HEK293 (cell line): ENCODE results near the gene RTL5.

Experiments used
- KLF9 ChIP-seq: fragments of 450-650 bp; formaldehyde crosslinking; IDR thresholded peaks from 2 replicates; pipeline ENCODE4 v1.5.1; 2016; ENCODE audit warnings: missing biosample characterization, missing genetic modification characterization, low read depth
- MYNN ChIP-seq: fragments of 450-650 bp; formaldehyde crosslinking; IDR thresholded peaks from 2 replicates; pipeline ENCODE4 v1.5.1; 2016; ENCODE audit warnings: missing biosample characterization, missing genetic modification characterization, borderline replicate concordance
- MZF1 ChIP-seq: fragments of 450-650 bp; formaldehyde crosslinking; IDR thresholded peaks from 2 replicates; pipeline ENCODE4 v1.5.1; 2017; ENCODE audit warnings: missing biosample characterization, missing genetic modification characterization, borderline replicate concordance
- SP2 ChIP-seq: fragments of 450-650 bp; formaldehyde crosslinking; IDR thresholded peaks from 2 replicates; pipeline ENCODE4 v1.5.1; 2016; ENCODE audit warnings: missing biosample characterization, missing genetic modification characterization
- SP3 ChIP-seq: fragments of 450-650 bp; formaldehyde crosslinking; IDR thresholded peaks from 2 replicates; pipeline ENCODE4 v1.5.1; 2016; ENCODE audit warnings: missing biosample characterization, missing genetic modification characterization
- TSHZ1 ChIP-seq: fragments of 450-650 bp; formaldehyde crosslinking; IDR thresholded peaks from 2 replicates; pipeline ENCODE4 v1.5.1; 2016; ENCODE audit warnings: missing biosample characterization, missing genetic modification characterization, borderline replicate concordance
- ZBTB10 ChIP-seq: fragments of 450-650 bp; formaldehyde crosslinking; IDR thresholded peaks from 2 replicates; pipeline ENCODE4 v1.5.1; 2016; ENCODE audit warnings: missing biosample characterization, missing genetic modification characterization
- ZNF114 ChIP-seq: fragments of 450-650 bp; formaldehyde crosslinking; IDR thresholded peaks from 2 replicates; pipeline ENCODE4 v1.5.0; 2017; ENCODE audit warnings: missing biosample characterization, missing genetic modification characterization
- ZNF169 ChIP-seq: fragments of 450-650 bp; formaldehyde crosslinking; IDR thresholded peaks from 2 replicates; pipeline ENCODE4 v1.5.1; 2016; ENCODE audit warnings: missing biosample characterization, missing genetic modification characterization
- ZNF211 ChIP-seq: fragments of 450-650 bp; formaldehyde crosslinking; IDR thresholded peaks from 2 replicates; pipeline ENCODE4 v1.5.1; 2016; ENCODE audit warnings: low read depth, missing biosample characterization, missing genetic modification characterization
- ZNF274 ChIP-seq, 2 experiments: fragments of 200-500 bp in 1 of 2; fragments of 450-650 bp in 1 of 2; sonication (Bioruptor generic) in 1 of 2; formaldehyde crosslinking in 1 of 2; IDR thresholded peaks; 2 replicates each; pipeline versions ENCODE4 v1.5.1 to v1.6.1; 2014 to 2016; ENCODE audit warnings: borderline replicate concordance in 1 of 2, inconsistent platforms in 1 of 2, low read length in 1 of 2, missing biosample characterization in 1 of 2, missing genetic modification characterization in 1 of 2
- ZNF354C ChIP-seq: fragments of 450-650 bp; formaldehyde crosslinking; IDR thresholded peaks from 2 replicates; pipeline ENCODE4 v1.5.1; 2016; ENCODE audit warnings: missing biosample characterization, missing genetic modification characterization, low read depth, borderline replicate concordance
- ZNF423 ChIP-seq: fragments of 450-650 bp; formaldehyde crosslinking; IDR thresholded peaks from 2 replicates; pipeline ENCODE4 v1.5.1; 2016; ENCODE audit warnings: missing biosample characterization, missing genetic modification characterization
- ZNF426 ChIP-seq: fragments of 450-650 bp; formaldehyde crosslinking; IDR thresholded peaks from 2 replicates; pipeline ENCODE4 v1.5.1; 2017; ENCODE audit warnings: missing biosample characterization, missing genetic modification characterization, mild to moderate bottlenecking, inconsistent platforms, moderate library complexity
- ZNF549 ChIP-seq: fragments of 450-650 bp; IDR thresholded peaks from 2 replicates; pipeline ENCODE4 v1.5.1; 2018; ENCODE audit warnings: missing biosample characterization, missing genetic modification characterization, mild to moderate bottlenecking, inconsistent platforms, moderate library complexity
- ZNF555 ChIP-seq: fragments of 450-650 bp; formaldehyde crosslinking; conservative IDR thresholded peaks from 2 replicates; pipeline ENCODE4 v1.5.1; 2017; ENCODE audit warnings: missing biosample characterization, mild to moderate bottlenecking, missing genetic modification characterization, inconsistent platforms
- ZNF561 ChIP-seq: fragments of 450-650 bp; IDR thresholded peaks from 2 replicates; pipeline ENCODE4 v1.5.1; 2018; ENCODE audit warnings: missing biosample characterization, missing genetic modification characterization, borderline replicate concordance
- ZNF610 ChIP-seq: fragments of 450-650 bp; formaldehyde crosslinking; IDR thresholded peaks from 2 replicates; pipeline ENCODE4 v1.5.1; 2016; ENCODE audit warnings: missing biosample characterization, missing genetic modification characterization, borderline replicate concordance
- ZNF639 ChIP-seq: fragments of 450-650 bp; formaldehyde crosslinking; IDR thresholded peaks from 2 replicates; pipeline ENCODE4 v1.5.1; 2016; ENCODE audit warnings: missing biosample characterization, missing genetic modification characterization
- ZNF677 ChIP-seq: fragments of 450-650 bp; IDR thresholded peaks from 2 replicates; pipeline ENCODE4 v1.5.0; 2018; ENCODE audit warnings: missing biosample characterization, mild to moderate bottlenecking, missing genetic modification characterization, moderate library complexity
- ZNF76 ChIP-seq: fragments of 450-650 bp; formaldehyde crosslinking; IDR thresholded peaks from 2 replicates; pipeline ENCODE4; 2016; ENCODE audit warnings: low read depth, missing biosample characterization, missing genetic modification characterization, borderline replicate concordance
- ZNF776 ChIP-seq: fragments of 450-650 bp; formaldehyde crosslinking; IDR thresholded peaks from 2 replicates; pipeline ENCODE4 v1.5.0; 2017; ENCODE audit warnings: missing biosample characterization, missing genetic modification characterization, borderline replicate concordance
- ZSCAN23 ChIP-seq: fragments of 450-650 bp; formaldehyde crosslinking; IDR thresholded peaks from 2 replicates; pipeline ENCODE4 v1.5.1; 2016; ENCODE audit warnings: missing biosample characterization, missing genetic modification characterization
- ZXDB ChIP-seq: fragments of 450-650 bp; formaldehyde crosslinking; IDR thresholded peaks from 2 replicates; pipeline ENCODE4 v1.5.1; 2016; ENCODE audit warnings: missing biosample characterization, missing genetic modification characterization
- TF ChIP-seq, protein P1 (sequence below): IDR thresholded peaks from 2 replicates; pipeline ENCODE4 v1.6.1; 2011; ENCODE audit warnings: mild to moderate bottlenecking, low read depth, low read length, borderline replicate concordance
- TF ChIP-seq, protein P2 (sequence below): fragments of 450-650 bp; formaldehyde crosslinking; IDR thresholded peaks from 2 replicates; pipeline ENCODE4 v1.5.1; 2016; ENCODE audit warnings: missing biosample characterization, missing genetic modification characterization
- TF ChIP-seq, protein P3 (sequence below): fragments of 450-650 bp; formaldehyde crosslinking; IDR thresholded peaks from 2 replicates; pipeline ENCODE4 v1.5.1; 2017; ENCODE audit warnings: missing biosample characterization, missing genetic modification characterization

RTL5 gene

DNA sequence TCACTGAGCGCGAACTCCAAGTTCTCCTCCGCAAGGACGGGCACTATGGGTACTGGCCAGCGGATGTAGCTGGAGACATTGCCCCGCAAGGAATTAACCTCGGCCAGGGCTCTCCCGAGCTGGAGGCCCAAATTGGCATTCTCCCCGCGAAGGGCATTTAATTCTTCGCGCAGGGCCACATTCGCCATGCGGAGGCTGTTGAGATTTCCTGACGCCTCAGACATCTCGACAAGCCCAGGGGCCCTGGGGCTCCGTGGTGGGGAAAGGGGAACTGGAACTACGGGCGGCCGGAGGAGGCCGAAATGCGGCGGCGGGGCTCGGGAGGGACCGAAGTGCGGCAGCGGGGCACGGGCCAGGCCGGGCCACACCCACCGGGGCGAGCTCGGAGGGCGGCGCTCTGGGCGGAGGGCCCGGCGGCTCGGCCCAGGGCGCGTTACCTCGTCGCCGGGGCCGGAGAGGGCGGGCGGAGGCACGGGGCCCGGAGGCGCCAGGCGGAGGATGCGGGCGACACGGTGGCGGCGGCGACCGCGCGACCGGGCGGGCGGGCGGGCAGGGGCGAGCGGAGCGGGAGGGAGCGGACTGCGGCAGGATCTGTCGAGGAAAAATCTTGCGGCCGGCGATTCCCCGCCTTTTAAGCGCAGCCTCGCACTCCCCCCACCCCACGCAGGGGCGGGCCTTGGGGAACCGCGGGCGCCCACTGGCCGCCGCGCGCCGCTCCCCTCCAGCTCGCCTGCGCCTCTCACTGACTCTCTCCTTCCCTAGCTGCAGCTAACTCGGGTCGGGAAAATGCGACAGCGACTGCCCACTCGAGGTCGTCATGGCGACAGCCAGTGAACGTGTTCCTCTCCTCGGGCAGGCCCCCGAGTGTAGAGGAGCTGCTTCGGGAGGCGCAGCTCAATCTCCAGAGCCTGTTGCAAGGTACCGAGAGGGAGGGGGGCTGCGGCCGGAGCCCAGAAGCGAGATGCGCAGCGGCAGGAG is at the start of gene RTL5 (continued):
- no peak for TF ChIP-seq ZNF354C
- no peak for TF ChIP-seq ZNF677 (tag by site-specific recombination)
- no peak for TF ChIP-seq TSHZ1 (tag by site-specific recombination)
- peak; percentile 37; the same call in 1 of the 2 replicates for TF ChIP-seq ZBTB10 (tag by site-specific recombination)
- TF ChIP-seq ZNF549 (tag by site-specific recombination): no peak
- no peak for TF ChIP-seq ZNF776 (tag by site-specific recombination)
- TF ChIP-seq, protein P1, sequence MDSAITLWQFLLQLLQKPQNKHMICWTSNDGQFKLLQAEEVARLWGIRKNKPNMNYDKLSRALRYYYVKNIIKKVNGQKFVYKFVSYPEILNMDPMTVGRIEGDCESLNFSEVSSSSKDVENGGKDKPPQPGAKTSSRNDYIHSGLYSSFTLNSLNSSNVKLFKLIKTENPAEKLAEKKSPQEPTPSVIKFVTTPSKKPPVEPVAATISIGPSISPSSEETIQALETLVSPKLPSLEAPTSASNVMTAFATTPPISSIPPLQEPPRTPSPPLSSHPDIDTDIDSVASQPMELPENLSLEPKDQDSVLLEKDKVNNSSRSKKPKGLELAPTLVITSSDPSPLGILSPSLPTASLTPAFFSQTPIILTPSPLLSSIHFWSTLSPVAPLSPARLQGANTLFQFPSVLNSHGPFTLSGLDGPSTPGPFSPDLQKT: no peak
- no peak for TF ChIP-seq ZNF561 (tag by site-specific recombination)
- TF ChIP-seq KLF9: no peak
- TF ChIP-seq ZNF169 (tag by site-specific recombination): no peak
- TF ChIP-seq ZNF639 (tag by site-specific recombination): no peak
- TF ChIP-seq SP2: peak; percentile 87
- no peak for TF ChIP-seq ZSCAN23 (tag by site-specific recombination)
- no peak for TF ChIP-seq MYNN
- TF ChIP-seq ZNF76 (tag by site-specific recombination): no peak
- no peak for TF ChIP-seq ZNF555
- TF ChIP-seq, protein P2, sequence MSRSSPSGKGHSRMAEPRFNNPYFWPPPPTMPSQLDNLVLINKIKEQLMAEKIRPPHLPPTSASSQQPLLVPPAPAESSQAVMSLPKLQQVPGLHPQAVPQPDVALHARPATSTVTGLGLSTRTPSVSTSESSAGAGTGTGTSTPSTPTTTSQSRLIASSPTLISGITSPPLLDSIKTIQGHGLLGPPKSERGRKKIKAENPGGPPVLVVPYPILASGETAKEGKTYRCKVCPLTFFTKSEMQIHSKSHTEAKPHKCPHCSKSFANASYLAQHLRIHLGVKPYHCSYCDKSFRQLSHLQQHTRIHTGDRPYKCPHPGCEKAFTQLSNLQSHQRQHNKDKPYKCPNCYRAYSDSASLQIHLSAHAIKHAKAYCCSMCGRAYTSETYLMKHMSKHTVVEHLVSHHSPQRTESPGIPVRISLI: no peak
- no peak for TF ChIP-seq ZNF114 (tag by site-specific recombination)
- no peak for TF ChIP-seq ZNF423
- TF ChIP-seq ZNF211 (tag by site-specific recombination): no peak
- no peak for TF ChIP-seq ZNF426 (tag by site-specific recombination)
- peak; percentile 51 for TF ChIP-seq SP3
- no peak for TF ChIP-seq ZNF274 (IDR thresholded peaks at IDR 0.05; ENCODE audit: low read length)
- no peak for TF ChIP-seq ZNF274 (tag by site-specific recombination; IDR thresholded peaks at IDR 0.05; ENCODE audit: borderline replicate concordance)
- TF ChIP-seq ZNF610: peak; percentile 53; the same call in 1 of the 2 replicates
- TF ChIP-seq, protein P3, sequence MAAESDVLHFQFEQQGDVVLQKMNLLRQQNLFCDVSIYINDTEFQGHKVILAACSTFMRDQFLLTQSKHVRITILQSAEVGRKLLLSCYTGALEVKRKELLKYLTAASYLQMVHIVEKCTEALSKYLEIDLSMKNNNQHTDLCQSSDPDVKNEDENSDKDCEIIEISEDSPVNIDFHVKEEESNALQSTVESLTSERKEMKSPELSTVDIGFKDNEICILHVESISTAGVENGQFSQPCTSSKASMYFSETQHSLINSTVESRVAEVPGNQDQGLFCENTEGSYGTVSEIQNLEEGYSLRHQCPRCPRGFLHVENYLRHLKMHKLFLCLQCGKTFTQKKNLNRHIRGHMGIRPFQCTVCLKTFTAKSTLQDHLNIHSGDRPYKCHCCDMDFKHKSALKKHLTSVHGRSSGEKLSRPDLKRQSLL (tag by site-specific recombination): peak; percentile 92
- no peak for TF ChIP-seq MZF1 (tag by site-specific recombination)
- no peak for TF ChIP-seq ZXDB (tag by site-specific recombination)
